NK-92 (cell line): Measurements from ENCODE around the gene MRPL17.

Experiments used
- DNase-seq: peaks from one replicate; lab custom pipeline; 2025; ENCODE audit not compliant: unreplicated experiment; lab: John Stamatoyannopoulos, UW

The MRPL17 gene

DNA sequence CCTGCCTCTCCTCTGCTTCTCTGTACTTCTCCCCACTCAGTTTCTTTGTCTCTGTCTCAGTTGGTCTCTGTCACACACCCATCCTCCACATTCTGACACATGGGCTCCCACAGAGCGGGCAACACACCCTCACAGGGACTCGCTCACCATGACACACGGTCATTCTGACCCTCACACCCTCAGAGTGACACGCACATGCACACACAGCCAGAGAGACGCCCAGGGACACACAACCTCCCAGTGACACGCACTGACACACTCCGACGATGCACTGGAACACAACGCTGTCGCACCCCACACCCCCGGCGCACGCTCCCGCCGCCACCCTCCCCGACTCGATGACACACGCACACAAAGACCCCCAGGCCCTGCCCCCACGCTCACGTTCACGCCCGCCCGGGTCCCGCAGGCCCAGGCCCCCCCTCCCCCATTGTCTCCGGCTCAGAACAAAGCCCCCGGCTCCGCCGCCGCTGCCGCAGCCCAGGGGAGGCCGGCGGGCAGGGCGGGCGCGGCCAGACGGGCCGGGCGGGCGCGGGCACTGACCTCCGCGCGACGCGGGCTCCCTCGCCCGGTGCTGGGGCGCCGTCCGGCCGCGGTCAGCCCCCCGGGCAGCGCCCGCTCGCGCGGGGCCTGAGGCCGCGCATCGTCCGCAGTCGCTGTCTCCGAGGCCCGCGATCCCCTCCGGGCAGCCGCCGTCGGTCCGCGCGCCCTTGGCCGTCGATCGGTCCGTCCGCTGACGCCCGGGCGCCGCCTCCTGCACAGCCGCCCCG, 27.9 kb downstream of the MRPL17 start:
- no peak for DNase-seq

DNA sequence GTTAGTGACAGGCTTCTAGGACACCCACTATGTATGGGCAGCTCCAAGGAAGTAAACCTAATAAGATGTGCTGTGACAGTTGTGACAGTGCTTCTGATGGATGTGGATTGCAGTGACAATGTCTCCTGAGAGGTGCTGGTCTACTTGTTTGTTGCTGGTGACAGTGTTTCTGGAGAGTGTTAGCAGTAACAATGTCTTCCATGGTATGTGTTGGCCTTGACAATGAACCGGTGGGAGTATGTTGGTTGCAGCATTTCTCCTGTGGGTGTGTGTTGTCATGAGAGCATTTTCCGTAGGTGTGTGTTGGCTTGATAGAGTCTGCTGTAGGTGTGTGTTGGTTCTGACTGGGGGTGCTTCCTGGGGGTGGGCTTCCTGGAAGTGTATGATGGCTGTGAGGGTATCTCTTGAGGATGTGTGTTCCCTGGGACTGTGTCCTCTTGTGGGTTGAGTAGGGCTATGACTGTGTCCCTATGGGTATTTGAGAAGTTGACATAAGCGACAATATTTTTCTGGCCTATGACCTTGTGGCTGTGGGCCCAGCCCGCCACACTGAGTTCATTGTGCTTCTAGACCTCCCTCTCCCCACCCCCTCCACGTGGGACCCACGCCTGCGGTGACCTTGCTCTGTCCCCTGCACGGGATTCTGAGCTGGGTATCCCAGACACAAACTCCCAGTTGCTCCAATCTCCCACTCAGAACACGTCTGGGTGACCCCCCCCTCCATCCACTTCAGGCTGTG, 28.7 kb downstream of the MRPL17 start:
- DNase-seq = no peak

DNA sequence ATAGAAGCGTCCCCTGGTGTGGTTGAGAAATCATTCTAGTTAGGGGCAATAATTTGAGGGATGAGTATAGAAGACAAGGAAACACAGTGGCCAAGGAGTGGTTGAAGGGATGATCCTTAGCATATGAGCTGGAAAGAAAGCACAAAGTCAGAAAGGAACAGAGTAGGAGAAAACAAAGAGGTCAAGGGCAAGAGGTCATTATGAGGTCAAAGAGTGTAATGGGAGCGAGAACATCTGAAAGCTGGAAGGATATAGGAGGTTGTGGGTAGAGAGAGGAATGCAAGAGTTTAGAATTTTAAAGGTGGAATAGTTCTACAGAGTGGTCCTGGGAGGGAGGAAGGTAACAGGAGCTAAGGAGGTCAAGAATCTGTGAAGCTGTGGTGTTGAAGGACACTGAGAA, 29.5 kb downstream of the MRPL17 start:
- DNase-seq = no peak

DNA sequence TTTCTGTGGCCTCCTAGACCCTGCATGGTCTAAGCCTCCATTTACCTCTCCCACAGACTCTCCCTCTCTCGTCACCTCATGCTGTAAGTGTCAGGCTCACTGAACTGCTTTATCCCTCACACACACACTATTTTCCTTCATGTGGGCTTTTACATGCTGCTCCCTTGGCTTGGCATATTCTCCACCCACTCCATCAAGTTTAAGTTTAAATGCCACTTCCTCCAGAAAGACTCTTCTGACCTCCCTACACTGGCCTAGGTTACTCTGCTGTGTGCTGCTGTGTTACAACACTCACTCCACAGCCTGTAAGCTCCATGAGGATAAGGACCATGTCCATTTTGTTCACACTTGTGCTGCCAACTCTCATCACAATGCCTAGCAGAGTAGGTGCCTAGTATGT, 30.0 kb downstream of the MRPL17 start:
- no peak for DNase-seq

DNA sequence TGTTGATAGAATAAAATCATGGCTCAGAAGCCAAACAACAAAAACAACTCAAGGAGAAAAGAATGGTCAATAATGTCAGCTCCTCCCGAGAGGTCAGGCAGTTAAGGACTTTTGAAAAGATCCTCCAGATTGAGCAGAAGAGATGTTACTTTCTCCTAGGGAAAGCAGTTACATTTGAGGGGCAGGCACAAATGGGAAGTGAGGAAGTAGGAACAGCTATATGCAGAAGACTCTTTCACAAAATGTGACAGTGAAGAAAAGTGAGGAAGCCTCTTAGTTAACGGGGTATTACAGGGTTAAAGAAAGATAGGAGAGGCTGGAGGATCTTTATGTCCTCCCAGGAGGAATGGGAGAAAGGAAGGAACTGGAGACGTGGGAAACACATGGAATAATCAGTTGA, 31.0 kb downstream of the MRPL17 start:
- DNase-seq = no peak

DNA sequence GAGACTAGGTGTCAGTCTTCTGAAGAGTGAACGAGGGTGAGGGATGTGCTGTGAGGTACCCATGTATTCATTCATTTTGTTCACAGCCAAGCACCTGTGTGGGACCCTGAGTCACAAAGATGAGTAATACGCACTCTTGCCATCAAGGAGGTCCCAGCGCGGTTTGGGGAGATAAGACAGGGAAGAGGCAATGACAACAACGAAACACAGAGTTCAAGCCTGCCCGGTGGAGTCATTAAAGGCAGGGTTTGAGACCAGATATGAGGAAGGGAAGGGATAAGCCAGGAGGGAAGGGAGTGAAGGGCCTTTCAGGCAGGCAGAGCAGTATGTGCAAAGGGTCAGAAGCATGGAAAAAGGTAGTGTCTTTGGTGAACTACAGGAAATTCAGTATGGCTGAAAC, 32.2 kb downstream of the MRPL17 start:
- peak; percentile 12 for DNase-seq

DNA sequence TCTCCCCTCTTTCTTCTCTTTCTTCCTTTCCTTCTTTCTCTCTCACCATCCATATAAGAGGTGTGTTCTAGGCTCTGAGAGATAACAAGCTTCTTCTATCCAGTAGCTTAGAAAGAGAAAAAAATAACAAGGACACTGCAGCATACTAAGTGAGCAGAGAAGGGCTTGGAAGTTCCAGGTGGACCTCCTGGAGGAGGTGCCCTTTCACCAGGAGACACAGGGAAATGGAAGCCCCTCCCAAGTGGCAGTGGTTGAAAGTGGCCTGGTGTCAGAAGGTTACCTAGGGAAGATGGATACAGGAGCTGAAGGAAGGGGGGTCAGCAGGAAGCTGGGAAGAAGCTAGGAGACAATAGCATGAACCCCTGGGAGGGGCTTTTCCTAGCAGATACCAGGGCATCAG, 33.0 kb downstream of the MRPL17 start:
- no peak for DNase-seq

DNA sequence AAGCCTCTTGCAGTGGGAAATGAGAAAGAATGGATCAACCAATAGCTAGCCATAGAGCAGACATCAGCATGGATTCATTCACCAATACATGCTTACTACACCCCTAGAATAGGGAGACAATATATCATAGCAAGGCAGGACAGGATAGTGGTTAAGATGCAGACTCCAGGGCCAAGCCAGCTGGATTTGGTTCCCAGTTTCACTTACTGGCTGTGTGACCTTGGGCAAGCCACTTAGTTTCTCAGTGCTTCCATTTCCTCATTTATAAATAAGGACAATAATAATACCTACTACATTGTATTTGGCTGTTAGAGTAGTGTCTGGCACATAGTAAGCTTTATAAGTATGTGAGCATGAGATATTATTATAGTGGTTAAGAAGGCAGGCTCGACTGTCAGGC, 34.6 kb downstream of the MRPL17 start:
- DNase-seq = no peak

DNA sequence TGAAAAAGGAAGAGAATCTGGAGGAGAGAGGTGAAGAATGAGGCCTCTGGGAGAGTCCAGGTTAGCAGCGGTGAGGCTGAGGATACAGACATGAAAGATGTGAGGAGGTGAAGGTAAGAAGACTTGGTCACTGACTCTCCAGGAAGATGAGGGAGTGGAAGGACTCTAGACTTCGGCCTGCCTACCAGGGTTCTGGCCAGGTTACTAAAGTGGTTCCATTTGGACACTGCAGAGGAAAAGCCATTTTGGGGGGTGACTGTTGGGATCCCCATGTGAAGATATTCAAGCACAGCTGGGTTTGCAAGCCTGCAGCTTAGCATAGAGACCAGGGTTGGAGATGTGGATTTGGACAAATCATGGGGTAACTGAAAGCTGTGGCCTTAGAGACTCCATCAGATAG, 35.3 kb downstream of the MRPL17 start:
- no peak for DNase-seq

DNA sequence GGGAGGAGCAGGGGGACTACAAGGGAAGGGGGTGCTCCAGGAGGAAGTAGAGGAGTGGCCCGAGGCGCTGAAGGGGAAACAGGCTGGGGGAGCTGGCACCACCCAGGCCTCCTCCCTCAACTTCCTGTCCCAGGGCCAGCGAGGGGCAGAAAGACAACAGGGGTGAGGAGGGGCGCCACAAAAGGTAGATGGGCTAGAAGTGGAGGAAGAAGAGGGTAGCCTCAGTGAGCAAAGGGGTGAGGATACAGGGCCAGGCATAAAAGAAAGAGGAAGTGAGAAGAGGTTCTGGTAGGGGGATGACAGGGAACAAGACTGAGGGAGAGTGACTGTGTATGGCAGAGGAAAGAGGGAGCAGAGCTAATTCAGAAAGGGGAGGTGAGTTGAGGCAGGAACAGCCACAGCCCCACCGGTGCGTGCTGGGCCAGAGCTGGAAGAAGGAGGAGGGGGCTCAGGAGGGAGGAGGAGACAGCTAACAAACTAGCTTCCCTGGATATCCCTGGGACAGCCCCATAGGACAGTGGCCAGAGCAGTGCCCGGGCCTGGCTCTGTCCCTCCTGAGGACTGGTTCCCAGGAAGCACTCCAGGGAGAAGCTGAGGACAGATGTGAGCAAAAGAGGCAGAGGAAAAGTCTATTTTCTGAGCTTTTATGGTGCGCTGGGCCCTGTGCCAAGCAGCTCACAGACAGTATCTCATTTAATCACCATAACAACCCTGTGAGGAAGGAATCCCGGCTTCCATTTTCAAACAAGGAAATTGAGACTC, 36.0 kb downstream of the MRPL17 start:
- DNase-seq = no peak

DNA sequence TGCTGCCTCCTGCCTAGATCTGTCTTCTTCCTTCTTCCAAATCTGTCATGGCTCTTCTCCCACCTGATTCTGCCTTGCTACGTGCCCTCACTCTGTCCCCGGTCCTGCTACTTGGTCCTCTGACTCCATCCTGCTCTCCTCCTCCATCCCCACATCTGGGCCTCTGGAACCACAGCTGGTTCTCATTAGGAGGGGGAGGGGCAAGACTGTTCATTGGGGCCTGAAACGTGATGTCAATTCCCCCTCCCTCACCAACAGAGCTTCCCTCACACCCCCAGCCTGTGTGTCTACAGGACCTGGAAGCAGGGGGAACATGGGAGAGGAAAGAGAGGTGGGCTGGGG, 36.6 kb downstream of the MRPL17 start:
- DNase-seq = no peak

DNA sequence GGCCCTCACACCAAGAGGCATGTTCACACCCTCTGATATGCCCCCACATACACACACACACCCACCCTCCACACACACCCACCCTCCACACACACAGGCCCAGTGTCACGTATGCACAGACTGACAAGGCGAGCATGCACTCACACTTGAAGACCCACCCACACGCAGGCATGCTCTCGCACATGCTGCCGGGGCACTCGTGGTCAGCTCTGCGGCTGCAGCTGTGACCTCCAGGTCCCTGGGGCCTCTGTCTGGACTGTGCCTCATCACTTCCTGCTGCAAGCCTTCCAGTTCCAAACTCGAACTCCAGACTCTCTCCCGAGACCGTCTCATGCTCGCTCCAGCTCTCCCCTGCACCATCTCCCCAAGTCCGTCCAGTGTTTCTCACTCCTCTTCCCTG, 37.1 kb downstream of the MRPL17 start:
- no peak for DNase-seq

DNA sequence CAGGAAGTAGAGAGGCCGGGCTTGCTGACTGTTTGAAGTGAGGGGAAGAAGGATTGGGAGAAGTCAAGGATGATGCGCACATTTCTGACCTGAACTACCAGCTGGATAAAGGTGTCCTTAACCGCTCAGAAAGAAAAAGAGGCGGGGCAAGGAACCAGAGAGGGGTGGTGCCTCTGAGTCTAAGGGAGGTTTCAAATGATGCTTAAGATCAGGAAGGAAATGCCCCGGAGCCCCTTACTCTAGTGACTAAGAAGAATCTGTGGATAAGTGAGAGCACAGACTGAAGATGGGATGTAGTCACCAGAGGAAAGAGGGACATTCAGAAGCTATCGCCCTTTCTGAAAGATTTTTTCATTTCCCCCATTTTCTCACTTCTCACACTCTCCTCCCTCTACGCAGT, 40.2 kb downstream of the MRPL17 start:
- DNase-seq = no peak

DNA sequence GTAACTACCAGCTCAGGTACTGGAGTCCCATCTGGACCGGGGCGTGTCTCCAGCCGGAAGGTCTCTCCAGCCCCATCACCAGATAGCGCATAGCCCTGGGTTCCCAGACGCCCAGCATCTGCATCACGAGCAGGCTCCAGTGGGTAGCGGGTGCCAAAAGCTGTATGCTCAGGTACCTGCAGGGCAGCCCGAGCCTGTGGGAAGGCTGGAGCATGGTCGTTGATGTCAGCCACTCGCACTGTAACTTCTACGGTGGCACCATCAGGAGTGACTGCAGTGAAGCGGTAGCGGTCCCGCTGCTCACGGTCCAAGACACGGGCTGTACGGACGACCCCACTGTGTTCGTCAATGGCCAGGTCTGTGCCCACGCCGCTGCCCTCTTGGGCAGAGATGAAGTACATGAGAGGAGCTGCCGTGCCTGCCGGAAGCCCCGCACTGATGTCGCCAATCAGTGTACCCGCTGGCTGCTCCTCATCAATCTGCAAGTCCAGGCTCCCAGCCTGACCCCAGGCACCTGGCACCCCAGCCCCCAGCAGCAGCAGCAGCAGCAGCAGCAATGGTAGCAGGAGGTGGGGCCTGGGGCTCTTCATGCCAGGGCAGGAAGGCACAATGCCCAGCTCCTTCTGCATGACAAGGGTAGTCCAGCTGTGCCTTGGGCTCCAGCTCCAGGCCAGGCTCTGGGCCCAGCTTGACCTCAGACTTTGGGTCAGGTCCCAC, 42.0 kb downstream of the MRPL17 start:
- DNase-seq = no peak

DNA sequence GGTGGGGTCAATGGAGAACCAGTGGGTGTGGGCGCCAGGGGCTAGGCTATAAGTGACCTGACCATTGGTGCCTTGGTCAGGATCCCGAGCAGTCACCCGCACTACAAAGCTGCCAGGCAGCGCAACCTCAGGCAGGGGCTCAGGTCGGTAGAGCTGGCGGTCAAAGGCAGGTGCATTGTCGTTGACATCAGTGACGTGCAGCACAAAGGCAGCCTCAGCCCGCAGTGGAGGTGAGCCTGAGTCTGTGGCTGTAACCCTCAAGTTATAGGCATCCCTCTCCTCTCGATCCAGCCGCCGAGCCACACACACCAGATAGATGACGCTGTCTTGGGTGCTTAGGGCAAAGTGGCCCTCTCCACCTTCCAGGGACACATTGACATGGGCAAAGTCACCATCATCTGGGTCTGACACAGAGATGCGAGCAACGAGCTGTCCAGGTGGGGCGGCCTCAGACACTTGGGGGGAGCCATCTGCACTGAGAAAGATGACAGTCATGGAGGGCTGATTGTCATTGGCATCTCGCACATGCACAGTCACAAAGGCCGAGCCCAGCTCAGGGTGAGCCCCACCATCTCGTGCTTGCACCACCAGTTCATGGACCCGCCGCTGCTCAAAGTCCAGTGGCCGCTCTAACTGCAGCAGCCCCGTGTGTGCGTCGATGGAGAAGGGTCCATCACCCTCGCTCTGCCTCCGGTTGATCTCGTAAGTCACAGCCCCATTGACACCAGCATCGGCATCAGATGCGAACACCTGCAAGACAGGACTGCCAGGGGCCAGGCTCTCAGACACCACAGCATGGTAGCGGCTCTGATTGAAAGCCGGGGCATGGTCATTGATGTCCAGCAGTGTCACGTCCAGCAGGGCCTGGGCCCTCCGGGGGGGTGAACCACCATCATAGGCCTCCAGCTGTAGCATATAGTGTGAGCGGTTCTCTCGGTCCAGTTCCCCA, 42.8 kb downstream of the MRPL17 start:
- no peak for DNase-seq

DNA sequence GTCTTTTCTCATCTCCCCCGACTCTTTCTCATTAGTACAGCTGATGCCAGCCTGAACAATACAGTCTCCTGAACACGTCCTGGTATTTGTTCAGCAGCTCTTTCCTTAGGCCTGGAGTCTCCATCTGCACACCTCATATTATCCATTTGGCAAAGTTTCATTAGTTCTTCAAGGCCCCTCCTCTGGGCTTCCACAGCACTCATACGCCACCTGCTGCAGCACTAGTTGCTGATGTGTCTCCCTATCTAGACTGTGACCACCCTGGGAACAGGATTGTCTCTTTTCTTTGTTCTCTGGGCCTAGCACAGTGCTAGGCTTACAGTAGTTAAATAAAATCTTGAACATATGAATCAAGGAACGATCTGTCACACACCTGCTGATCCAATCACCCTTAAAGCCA, 44.7 kb downstream of the MRPL17 start:
- no peak for DNase-seq

DNA sequence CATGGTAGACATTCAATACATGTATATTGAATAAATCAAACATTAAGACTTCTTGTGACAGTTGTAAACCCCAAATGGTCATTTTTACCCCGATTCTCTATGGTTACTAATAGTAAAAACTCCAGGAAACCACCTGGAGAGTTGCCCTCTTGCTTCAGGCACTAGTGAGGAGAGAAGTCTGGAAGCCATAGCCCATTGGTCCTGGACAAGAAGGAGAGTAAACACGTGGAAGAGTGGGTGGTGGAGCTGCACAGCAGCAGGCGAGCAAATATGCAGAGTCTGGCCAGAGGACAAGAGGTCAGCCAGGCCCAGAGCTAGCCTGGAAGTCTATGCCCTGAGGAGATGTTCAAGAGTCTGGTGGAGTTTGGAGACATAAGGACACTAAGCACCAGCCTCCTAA, 45.3 kb downstream of the MRPL17 start:
- no peak for DNase-seq

DNA sequence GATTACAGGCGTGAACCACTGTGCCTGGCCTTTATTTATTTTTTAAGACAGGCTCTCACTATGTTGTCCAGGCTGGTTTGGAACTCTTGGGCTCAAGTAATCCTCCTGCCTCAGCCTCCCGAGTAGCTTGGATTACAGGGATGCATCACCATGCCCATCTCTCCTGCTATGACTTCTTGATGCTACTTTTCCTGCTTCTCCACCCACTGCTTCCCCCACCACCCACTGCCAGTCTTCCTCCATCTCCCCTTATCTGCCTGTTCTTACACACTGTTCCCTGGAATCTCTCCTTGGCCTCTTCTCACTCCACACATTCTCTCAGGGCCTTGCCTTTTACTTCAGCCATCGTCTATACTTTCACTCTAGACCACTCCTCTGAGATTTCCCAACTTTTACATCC, 46.7 kb downstream of the MRPL17 start:
- no peak for DNase-seq

DNA sequence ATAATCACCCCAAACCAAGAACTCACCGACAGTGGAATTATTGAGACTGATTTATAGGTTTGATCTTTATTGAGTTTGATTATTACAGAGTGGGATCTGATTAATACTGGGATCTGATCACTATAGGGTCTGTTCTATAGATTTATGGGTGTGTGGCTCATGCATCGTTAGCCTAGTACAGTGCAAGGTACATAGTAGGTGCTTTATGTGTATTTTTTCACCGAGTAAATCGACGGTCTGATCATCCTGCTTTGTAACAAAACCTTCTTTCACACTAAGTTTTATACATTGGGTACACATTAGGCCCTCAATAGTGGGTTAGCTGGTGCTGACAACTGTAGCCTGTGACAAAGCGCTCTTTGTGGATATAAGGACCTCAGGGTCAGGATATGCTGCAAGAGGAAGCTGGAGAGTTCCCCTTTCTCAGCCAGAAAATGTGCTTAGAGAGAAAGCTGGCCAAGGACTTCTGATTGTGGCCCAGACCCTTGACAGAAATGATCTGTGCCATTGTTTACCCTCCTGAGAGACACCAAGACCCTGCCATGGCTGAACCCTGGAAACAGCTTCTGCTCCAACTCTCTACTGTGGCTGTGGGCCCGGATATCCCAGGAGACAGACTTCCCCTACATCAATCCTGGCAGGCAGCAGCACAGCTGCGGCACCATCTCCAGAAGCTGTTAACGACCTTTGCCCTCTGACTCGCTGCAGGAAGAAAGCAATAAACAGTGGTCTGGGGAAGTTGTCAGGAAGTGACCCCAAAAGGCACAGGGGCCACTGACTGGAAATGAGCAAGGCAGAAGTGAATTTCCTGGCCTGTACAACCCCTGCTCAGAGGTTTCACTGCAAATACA, 47.8 kb downstream of the MRPL17 start:
- DNase-seq = no peak
